Brain microvascular endothelial cell (primary cell): Measurements from ENCODE around the gene TXK.

Source experiments
- DNase-seq: peaks from one replicate; pipeline ENCODE4 v3.0.0-alpha.2; 2020
- H3K27ac ChIP-seq: fragments of 250-450 bp; sonication (Bioruptor Pico); 2 replicates; pipeline ENCODE4 v1.5.1; 2020; ENCODE audit warnings: mild to moderate bottlenecking, moderate library complexity
- H3K27me3 ChIP-seq: fragments of 250-450 bp; sonication (Bioruptor Pico); replicated peaks from 2 replicates; pipeline ENCODE4 v1.5.1; 2020; ENCODE audit warnings: mild to moderate bottlenecking
- H3K36me3 ChIP-seq: fragments of 250-450 bp; sonication (Bioruptor Pico); replicated peaks from 2 replicates; pipeline ENCODE4 v1.5.1; 2020; ENCODE audit warnings: mild to moderate bottlenecking
- H3K4me3 ChIP-seq: 2 replicates; pipeline ENCODE4 v1.5.1; 2011; ENCODE audit warnings: low read depth, mild to moderate bottlenecking, control low read depth, low read length, moderate library complexity
- CTCF ChIP-seq: IDR thresholded peaks from 2 replicates; pipeline ENCODE4 v1.5.1; 2011; ENCODE audit warnings: low read depth, mild to moderate bottlenecking, moderate library complexity, low read length, control low read depth, inconsistent platforms; ENCODE audit errors: missing control alignments
- in situ Hi-C: cut with HindIII; loops from 2 replicates; pipeline ENCODE4 v1.10.0; 2017; ENCODE audit warnings: low sequenced_read_pairs, low pct_ligation_motif_present

TXK gene

GRCh38 chr4:48100256-48100655 lies 33.8 kb downstream of the TXK start:
- DNase-seq = no peak
- no peak overlapping the region for H3K4me3 ChIP-seq
- TF ChIP-seq CTCF = no peak
- H3K27me3 ChIP-seq = no peaks in the 10 kb centered on the region
- in situ Hi-C loops = no loop called here
- no peak overlapping the region for H3K27ac ChIP-seq
- no peaks in the 10 kb centered on the region for H3K36me3 ChIP-seq

- no peak overlapping the region for H3K4me3 ChIP-seq
- no peak for TF ChIP-seq CTCF
- DNase-seq = no peak
- no peaks in the 10 kb centered on the region for H3K27me3 ChIP-seq
- in situ Hi-C loops = no loop called here
- H3K27ac ChIP-seq = no peak overlapping the region
- H3K36me3 ChIP-seq = no peaks in the 10 kb centered on the region
These were observed 38.6 kb downstream of the TXK start for GRCh38 chr4:48095441-48095840.

- no peaks in the 10 kb centered on the region for H3K36me3 ChIP-seq
- no peak for TF ChIP-seq CTCF
- H3K4me3 ChIP-seq = no peak overlapping the region
- peak; percentile 69 for DNase-seq
- no peaks in the 10 kb centered on the region for H3K27me3 ChIP-seq
- no peak overlapping the region for H3K27ac ChIP-seq
- in situ Hi-C loops = no loop called here
These were observed 40.0 kb downstream of the TXK start for GRCh38 chr4:48093991-48094416.

GRCh38 chr4:48090621-48091020 lies 43.4 kb downstream of the TXK start:
- Histone ChIP-seq H3K4me3 (no peak overlapping the region), H3K27me3 (no peaks in the 10 kb centered on the region), H3K27ac (no peak overlapping the region), H3K36me3 (no peaks in the 10 kb centered on the region)
- in situ Hi-C loops = no loop called here
- DNase-seq = no peak
- TF ChIP-seq CTCF = no peak

GRCh38 chr4:48085821-48086589 lies 48.0 kb downstream of the TXK start:
- in situ Hi-C loops = no loop called here
- Histone ChIP-seq H3K36me3 (no peaks in the 10 kb centered on the region), H3K4me3 (no peak overlapping the region), H3K27ac (no peak overlapping the region), H3K27me3 (no peaks in the 10 kb centered on the region)
- TF ChIP-seq CTCF = no peak
- no peak for DNase-seq

- H3K4me3 ChIP-seq = no peak overlapping the region
- DNase-seq = no peak
- no peaks in the 10 kb centered on the region for H3K36me3 ChIP-seq
- TF ChIP-seq CTCF = no peak
- H3K27me3 ChIP-seq = no peaks in the 10 kb centered on the region
- in situ Hi-C loops = no loop called here
- H3K27ac ChIP-seq = no peak overlapping the region
These were observed 51.1 kb downstream of the TXK start for GRCh38 chr4:48082956-48083355.
